OCI-LY7 (cell line): Measurements from ENCODE around the gene FYN. TPM values are rescaled to one million over a fixed set of nuclear protein-coding genes. Genes with fewer than 3 reads are reported as not detected.

Experiments
- BruUV-seq: library from RNA; stranded (reverse); fragments of 400-500 nt; replicated peaks from 2 replicates; lab custom pipeline; 2021; lab: Mats Ljungman, UMichigan
- CTCF ChIA-PET: fragments of 300-600 bp; sonication (Branson Sonifier 250); formaldehyde crosslinking; loops from one replicate; lab custom pipeline; 2022; ENCODE audit warnings: antibody characterized with exemption; ENCODE audit not compliant: unreplicated experiment; lab: Charles Lee
- POLR2A ChIA-PET: fragments of 300-600 bp; sonication (Branson Sonifier 250); formaldehyde crosslinking; loops from one replicate; lab custom pipeline; 2022; ENCODE audit warnings: antibody characterized with exemption; lab: Charles Lee
- DNase-seq: peaks from one replicate; pipeline ENCODE4 v3.0.0-alpha.2; 2015; ENCODE audit warnings: low spot score
- H2AFZ ChIP-seq: fragments of 200-600 bp; sonication (generic), shearing (Covaris generic); 2 replicates; pipeline ENCODE4 v1.6.1; 2014; ENCODE audit warnings: mild to moderate bottlenecking, antibody characterized with exemption, low read length, moderate library complexity
- H3K27ac ChIP-seq: fragments of 200-600 bp; sonication (generic); 2 replicates; pipeline ENCODE4 v1.5.1; 2014; ENCODE audit warnings: mixed run types, low read depth, mild to moderate bottlenecking, moderate library complexity, low read length, inconsistent platforms; ENCODE audit not compliant: poor library complexity, severe bottlenecking
- H3K36me3 ChIP-seq: fragments of 200-600 bp; sonication (generic); 2 replicates; pipeline ENCODE4 v1.6.1; 2014; ENCODE audit warnings: mild to moderate bottlenecking, antibody characterized with exemption, low read length, moderate library complexity, mixed read lengths; ENCODE audit not compliant: insufficient read depth
- H3K4me1 ChIP-seq: fragments of 200-600 bp; sonication (generic); 2 replicates; pipeline ENCODE4 v1.5.1; 2014; ENCODE audit warnings: mild to moderate bottlenecking, low read length; ENCODE audit not compliant: insufficient read depth, poor library complexity, severe bottlenecking
- H3K4me2 ChIP-seq: fragments of 200-600 bp; sonication (generic); 2 replicates; pipeline ENCODE4 v1.6.1; 2014; ENCODE audit warnings: mild to moderate bottlenecking, low read length
- H3K4me3 ChIP-seq: fragments of 200-600 bp; sonication (generic); 2 replicates; pipeline ENCODE4 v1.5.1; 2014; ENCODE audit warnings: mild to moderate bottlenecking, low read depth, low read length; ENCODE audit not compliant: poor library complexity, severe bottlenecking
- H3K79me2 ChIP-seq: fragments of 200-600 bp; sonication (generic); 2 replicates; pipeline ENCODE4 v1.6.1; 2016; ENCODE audit warnings: low read depth, mild to moderate bottlenecking, low read length, moderate library complexity, mixed read lengths; ENCODE audit not compliant: insufficient read depth
- H3K9me2 ChIP-seq: fragments of 200-600 bp; sonication (generic); 2 replicates; pipeline ENCODE4 v1.6.1; 2016; ENCODE audit warnings: mild to moderate bottlenecking, low read length, mixed read lengths; ENCODE audit not compliant: insufficient read depth
- H3K9me3 ChIP-seq: fragments of 200-600 bp; sonication (generic); 2 replicates; pipeline ENCODE4 v1.6.1; 2014; ENCODE audit warnings: mild to moderate bottlenecking, mixed run types, low read length, mixed read lengths
- H4K20me1 ChIP-seq: fragments of 200-600 bp; sonication (generic); 2 replicates; pipeline ENCODE4 v1.6.1; 2014; ENCODE audit warnings: mild to moderate bottlenecking, antibody characterized with exemption, low read length, moderate library complexity, mixed read lengths; ENCODE audit not compliant: insufficient read depth
- CTCF ChIP-seq: fragments of 200-600 bp; sonication (generic); conservative IDR thresholded peaks from 2 replicates; pipeline ENCODE4 v1.5.1; 2014; ENCODE audit warnings: mild to moderate bottlenecking, antibody characterized with exemption, low read length, moderate library complexity, mixed read lengths
- EZH2phosphoT487 ChIP-seq: fragments of 200-600 bp; sonication (generic); IDR thresholded peaks from 2 replicates; pipeline ENCODE4 v1.6.1; 2018; ENCODE audit warnings: low read depth, borderline replicate concordance, mild to moderate bottlenecking, mixed run types, antibody characterized with exemption, low read length, moderate library complexity, mixed read lengths
- intact Hi-C: fragments of 100-400 bp; cut with micrococcal nuclease; formaldehyde crosslinking; loops from one replicate; pipeline ENCODE4 v1.10.0; 2022; ENCODE audit not compliant: unreplicated experiment
- total RNA-seq, 2 experiments: library from RNA; depleted of rRNA in 1 of 2; stranded (reverse); fragments of >200 nt in 1 of 2; shearing (Covaris generic) in 1 of 2; gene quantifications; 2 replicates each; pipeline ENCODE4 v1.2.3, GENCODE V29; 2014 to 2022

FYN gene
- total RNA-seq, 2 experiments from 2014 or later, result 57.3 to 92.9 TPM

- H3K79me2 ChIP-seq, result no peaks in the 10 kb centered on the region
- H3K36me3 ChIP-seq, result no peaks in the 10 kb centered on the region
- H3K9me3 ChIP-seq, result no peaks in the 10 kb centered on the region
- H3K4me1 ChIP-seq, result no peaks in the 10 kb centered on the region
- TF ChIP-seq CTCF (no peak), EZH2phosphoT487 (no peak)
- CTCF ChIA-PET, result interaction anchor here (0.6 kb wide), 1 partner anchor 361 kb away, joined by 3 read pairs; no protein-coding TSS in a partner anchor
- no peak overlapping the region for H3K27ac ChIP-seq
- intact Hi-C loops, result no loop called here
- H3K4me3 ChIP-seq, result no peak overlapping the region
- POLR2A ChIA-PET, result interaction anchor here (0.6 to 1.2 kb wide), 5 partner anchors 17 to 701 kb away, joined by 3 to 5 read pairs (median 3); no protein-coding TSS in a partner anchor
- H4K20me1 ChIP-seq, result no peaks in the 10 kb centered on the region
- BruUV-seq, result no TSS peak
- no peak for DNase-seq
- no peak overlapping the region for H2AFZ ChIP-seq
- no peak overlapping the region for H3K4me2 ChIP-seq
- no peaks in the 10 kb centered on the region for H3K9me2 ChIP-seq
Observed at GRCh38 chr6:111677249-111677990, 195.8 kb downstream of the FYN start.

- Histone ChIP-seq H3K4me2 (no peak overlapping the region), H3K9me3 (no peaks in the 10 kb centered on the region), H2AFZ (no peak overlapping the region), H3K79me2 (no peaks in the 10 kb centered on the region), H3K27ac (no peak overlapping the region), H4K20me1 (no peaks in the 10 kb centered on the region), H3K4me1 (no peaks in the 10 kb centered on the region), H3K9me2 (no peaks in the 10 kb centered on the region), H3K36me3 (no peaks in the 10 kb centered on the region), H3K4me3 (no peak overlapping the region)
- intact Hi-C loops, result no loop called here
- POLR2A ChIA-PET, result interaction anchor here (0.6 kb wide), 1 partner anchor 419 kb away, joined by 3 read pairs; no protein-coding TSS in a partner anchor
- DNase-seq, result no peak
- no TSS peak for BruUV-seq
- TF ChIP-seq CTCF, result no peak
- TF ChIP-seq EZH2phosphoT487, result no peak
- CTCF ChIA-PET, result no interaction called here
Observed at GRCh38 chr6:111676383-111676782, 196.9 kb downstream of the FYN start.

GRCh38 chr6:111674883-111675282, 198.4 kb downstream of the FYN start:
- Histone ChIP-seq H3K27ac (no peak overlapping the region), H2AFZ (no peak overlapping the region), H4K20me1 (no peaks in the 10 kb centered on the region), H3K9me2 (no peaks in the 10 kb centered on the region), H3K4me3 (no peak overlapping the region), H3K4me2 (no peak overlapping the region), H3K36me3 (no peaks in the 10 kb centered on the region), H3K4me1 (no peaks in the 10 kb centered on the region), H3K9me3 (no peaks in the 10 kb centered on the region), H3K79me2 (no peaks in the 10 kb centered on the region)
- DNase-seq, result no peak
- intact Hi-C loops, result no loop called here
- BruUV-seq, result no TSS peak
- ChIA-PET POLR2A (no interaction called here), CTCF (no interaction called here)
- TF ChIP-seq EZH2phosphoT487 (no peak), CTCF (no peak)
